ENCODE measurements around the gene CEP295NL. TPM values are rescaled to one million over a fixed set of nuclear protein-coding genes. Genes with fewer than 3 reads are reported as not detected.
"Not testable (repeated sequence)": the region's sequence is repeated elsewhere in the genome, so short reads cannot be mapped to it uniquely, and the experiment has no call there.

The CEP295NL gene
- total RNA-seq, 1 donor from 2014 or later = 1.6 TPM

DNA sequence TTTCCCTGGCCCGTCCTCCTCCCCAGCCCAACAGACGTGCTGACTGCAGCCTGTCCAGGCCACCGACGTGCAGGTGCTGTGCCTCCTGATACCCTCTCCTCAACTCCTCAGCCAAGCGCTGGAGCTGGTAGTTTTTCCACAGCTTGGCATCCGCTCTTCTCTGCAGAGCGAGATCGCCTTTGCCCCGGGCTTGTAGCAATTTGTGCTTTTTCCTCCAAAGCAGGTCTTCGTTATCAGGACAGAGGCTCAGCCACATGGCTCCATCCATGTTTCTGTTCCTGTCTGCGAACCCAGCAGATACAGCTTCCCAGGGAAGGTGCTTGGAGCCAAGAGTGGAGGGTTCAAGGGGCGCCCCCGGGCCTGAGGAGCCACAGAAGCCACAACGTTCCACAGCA is 10.9 kb downstream of the CEP295NL start:
- Histone ChIP-seq H3K9ac (ENCODE audit: low read depth in 1 of 3, low read length in 3 of 3) (no peak overlapping the region), H3K4me3 (ENCODE audit: low read length in 3 of 3) (no peak overlapping the region), H3K9me3 (ENCODE audit: control insufficient read depth in 3 of 3, low read length in 3 of 3) (no peaks in the 10 kb centered on the region), H3K4me1 (ENCODE audit: control insufficient read depth in 3 of 3, insufficient read depth in 3 of 3, low read length in 3 of 3) (peaks cover 60 to 68% (median 68%) of the 10 kb centered on the region in 3 donors), H3K27me3 (ENCODE audit: control insufficient read depth in 3 of 3, insufficient read depth in 3 of 3, low read length in 3 of 3) (no peaks in the 10 kb centered on the region), H3K27ac (ENCODE audit: low read depth, low read length) (no peak overlapping the region), H3K36me3 (ENCODE audit: control insufficient read depth in 3 of 3, insufficient read depth in 3 of 3, low read length in 3 of 3) (no peaks in the 10 kb centered on the region)

DNA sequence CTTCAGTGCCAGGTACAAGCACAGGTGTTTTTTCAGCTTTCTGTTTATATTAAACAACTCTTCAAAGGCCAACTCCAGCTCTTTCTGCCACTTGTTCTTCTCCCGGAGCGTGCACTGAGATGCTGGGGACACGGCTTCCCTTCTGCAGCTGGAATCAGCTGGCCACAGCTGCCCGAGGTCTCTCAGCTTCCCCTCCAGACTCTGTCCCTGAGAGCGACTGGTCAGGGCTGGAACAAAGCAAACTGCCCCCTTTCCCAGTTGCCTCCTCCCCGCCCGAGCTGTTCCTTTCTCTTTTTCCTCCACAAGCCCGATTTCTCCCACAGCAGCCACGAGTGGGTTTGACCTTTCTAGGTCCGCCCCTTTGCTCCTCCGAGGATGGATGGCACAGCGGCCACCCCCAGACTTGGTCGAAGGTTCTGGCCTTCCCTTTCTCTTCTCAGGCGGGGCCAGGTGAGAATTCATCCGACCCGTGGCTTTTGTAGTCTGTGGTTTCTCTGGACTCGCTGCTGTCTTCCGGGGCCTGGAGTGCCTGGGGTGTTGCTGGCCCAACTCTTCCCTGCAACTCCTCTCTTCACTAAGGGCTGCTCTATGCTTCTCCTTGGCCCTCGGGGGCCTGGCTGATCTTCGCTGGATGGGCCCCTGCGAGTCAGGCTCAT is 11.5 kb downstream of the CEP295NL start:
- no peaks in the 10 kb centered on the region for H3K9me3 ChIP-seq (ENCODE audit: control insufficient read depth in 3 of 3, low read length in 3 of 3)
- H3K4me1 ChIP-seq (ENCODE audit: control insufficient read depth in 3 of 3, insufficient read depth in 3 of 3, low read length in 3 of 3) = peaks cover 57 to 63% (median 63%) of the 10 kb centered on the region in 3 donors
- H3K9ac ChIP-seq (ENCODE audit: low read depth in 1 of 3, low read length in 3 of 3) = no peak overlapping the region
- no peaks in the 10 kb centered on the region for H3K27me3 ChIP-seq (ENCODE audit: control insufficient read depth in 3 of 3, insufficient read depth in 3 of 3, low read length in 3 of 3)
- H3K27ac ChIP-seq (ENCODE audit: low read depth, low read length) = peak overlapping the region; percentile 36
- no peak overlapping the region for H3K4me3 ChIP-seq (ENCODE audit: low read length in 3 of 3)
- no peaks in the 10 kb centered on the region for H3K36me3 ChIP-seq (ENCODE audit: control insufficient read depth in 3 of 3, insufficient read depth in 3 of 3, low read length in 3 of 3)

DNA sequence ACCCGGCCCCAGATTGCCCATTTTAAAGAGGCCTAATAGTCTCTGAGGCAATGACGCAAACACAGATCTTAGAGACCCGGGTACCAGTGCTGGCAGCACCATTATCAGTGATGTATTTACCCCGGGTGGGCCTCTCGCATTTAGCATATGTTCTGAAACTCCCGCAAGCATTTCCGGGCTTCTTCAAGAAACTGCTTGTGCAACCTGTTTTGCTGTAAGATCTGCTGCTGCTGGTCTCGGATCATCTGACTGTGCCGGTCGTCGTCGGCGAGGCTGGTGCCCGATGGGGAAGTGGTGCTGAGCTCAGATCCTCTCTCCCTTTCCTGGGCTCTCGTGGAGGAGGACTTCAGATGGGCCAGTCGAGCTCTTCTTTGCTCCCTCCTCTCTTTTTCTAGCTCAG is 12.5 kb downstream of the CEP295NL start:
- Histone ChIP-seq H3K4me3 (ENCODE audit: low read length in 3 of 3) (no peak overlapping the region), H3K27ac (ENCODE audit: low read depth, low read length) (peak overlapping the region; percentile 36), H3K27me3 (ENCODE audit: control insufficient read depth in 3 of 3, insufficient read depth in 3 of 3, low read length in 3 of 3) (no peaks in the 10 kb centered on the region), H3K9ac (ENCODE audit: low read depth in 1 of 3, low read length in 3 of 3) (no peak overlapping the region), H3K4me1 (ENCODE audit: control insufficient read depth in 3 of 3, insufficient read depth in 3 of 3, low read length in 3 of 3) (peaks cover 51 to 61% (median 61%) of the 10 kb centered on the region in 3 donors), H3K9me3 (ENCODE audit: control insufficient read depth in 3 of 3, low read length in 3 of 3) (no peaks in the 10 kb centered on the region), H3K36me3 (ENCODE audit: control insufficient read depth in 3 of 3, insufficient read depth in 3 of 3, low read length in 3 of 3) (no peaks in the 10 kb centered on the region)

DNA sequence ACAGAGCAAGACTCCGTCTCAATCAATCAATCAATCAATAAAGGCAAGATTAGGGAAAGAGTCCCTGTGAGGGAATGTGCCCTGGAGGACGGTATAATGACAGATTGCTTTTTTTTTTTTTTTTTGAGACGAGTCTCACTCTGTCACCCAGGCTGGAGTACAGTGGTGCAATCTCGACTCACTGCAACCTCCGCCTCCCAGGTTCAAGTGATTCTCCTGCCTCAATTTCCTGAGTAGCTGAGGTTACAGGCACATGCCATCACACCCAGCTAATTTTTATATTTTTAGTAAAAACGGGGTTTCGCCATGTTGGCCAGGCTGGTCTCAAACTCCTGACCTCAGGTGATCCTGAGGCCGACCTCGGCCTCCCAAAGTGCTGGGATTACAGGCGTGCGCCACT is 12.9 kb downstream of the CEP295NL start:
- H3K27me3 ChIP-seq (ENCODE audit: control insufficient read depth in 3 of 3, insufficient read depth in 3 of 3, low read length in 3 of 3); H3K9me3 ChIP-seq (ENCODE audit: control insufficient read depth in 3 of 3, low read length in 3 of 3); H3K9ac ChIP-seq (ENCODE audit: low read depth in 1 of 3, low read length in 3 of 3); H3K36me3 ChIP-seq (ENCODE audit: control insufficient read depth in 3 of 3, insufficient read depth in 3 of 3, low read length in 3 of 3); H3K4me3 ChIP-seq (ENCODE audit: low read length in 3 of 3): not testable (repeated sequence)
- Histone ChIP-seq H3K4me1 (ENCODE audit: control insufficient read depth in 3 of 3, insufficient read depth in 3 of 3, low read length in 3 of 3) (peaks cover 51 to 62% (median 61%) of the 10 kb centered on the region in 3 donors), H3K27ac (ENCODE audit: low read depth, low read length) (peak overlapping the region; percentile 71)

DNA sequence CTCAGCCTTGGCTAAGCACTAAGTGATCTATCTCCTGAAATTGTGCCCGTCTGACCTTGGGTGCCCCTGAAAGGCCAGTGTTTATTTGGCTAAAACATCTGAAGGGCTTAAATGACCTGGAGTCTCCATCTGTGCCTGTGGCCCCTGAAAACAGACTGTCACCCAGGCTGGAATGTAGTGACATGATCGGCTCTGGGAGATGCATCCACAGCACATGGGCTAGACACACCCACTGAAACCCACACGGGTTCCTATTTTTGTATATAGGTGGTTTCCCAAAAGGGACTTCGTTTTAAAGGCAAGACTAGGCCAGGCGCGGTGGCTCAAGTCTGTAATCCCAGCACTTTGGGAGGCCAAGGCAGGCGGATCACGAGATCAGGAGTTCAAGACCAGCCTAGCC is 13.5 kb downstream of the CEP295NL start:
- Histone ChIP-seq H3K27ac (ENCODE audit: low read depth, low read length) (peak overlapping the region; percentile 71), H3K9me3 (ENCODE audit: control insufficient read depth in 3 of 3, low read length in 3 of 3) (no peaks in the 10 kb centered on the region), H3K4me3 (ENCODE audit: low read length in 3 of 3) (no peak overlapping the region), H3K27me3 (ENCODE audit: control insufficient read depth in 3 of 3, insufficient read depth in 3 of 3, low read length in 3 of 3) (no peaks in the 10 kb centered on the region), H3K9ac (ENCODE audit: low read depth in 1 of 3, low read length in 3 of 3) (peak overlapping the region in 1 of 3 donors; percentile 33), H3K4me1 (ENCODE audit: control insufficient read depth in 3 of 3, insufficient read depth in 3 of 3, low read length in 3 of 3) (peaks cover 56 to 67% (median 63%) of the 10 kb centered on the region in 3 donors), H3K36me3 (ENCODE audit: control insufficient read depth in 3 of 3, insufficient read depth in 3 of 3, low read length in 3 of 3) (no peaks in the 10 kb centered on the region)

DNA sequence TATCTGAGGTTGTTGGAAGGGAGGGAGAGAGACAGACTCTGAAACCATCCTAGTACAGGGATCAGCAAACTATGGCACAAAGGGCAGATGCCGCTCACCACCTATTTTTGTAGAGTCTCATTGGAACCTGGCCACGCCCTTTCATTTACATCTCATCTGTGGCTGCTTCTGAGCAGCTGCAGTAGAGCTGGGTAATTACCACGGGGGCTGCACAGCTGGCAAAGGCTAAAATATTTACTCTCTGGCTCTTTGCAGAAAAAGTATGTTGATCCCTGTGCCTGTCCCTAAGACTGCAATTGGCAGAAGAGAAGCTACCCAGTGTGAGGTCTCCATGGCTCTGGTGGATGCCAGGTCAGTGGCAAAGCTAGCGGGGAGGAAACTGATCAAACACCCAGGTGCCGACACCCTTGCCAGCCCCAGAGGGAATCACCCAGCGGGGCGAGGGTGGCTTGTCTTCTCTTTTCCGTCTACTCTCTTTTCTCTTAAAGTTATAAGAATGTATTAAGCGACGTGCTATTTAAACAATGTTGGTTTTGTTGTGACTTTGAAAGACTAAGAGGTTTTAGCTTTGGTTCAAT is 14.0 kb downstream of the CEP295NL start:
- Histone ChIP-seq H3K4me3 (ENCODE audit: low read length in 3 of 3) (no peak overlapping the region), H3K4me1 (ENCODE audit: control insufficient read depth in 3 of 3, insufficient read depth in 3 of 3, low read length in 3 of 3) (peaks cover 57 to 72% (median 67%) of the 10 kb centered on the region in 3 donors), H3K9ac (ENCODE audit: low read depth in 1 of 3, low read length in 3 of 3) (peak overlapping the region in 1 of 3 donors; percentile 33), H3K27ac (ENCODE audit: low read depth, low read length) (peak overlapping the region; percentile 71), H3K36me3 (ENCODE audit: control insufficient read depth in 3 of 3, insufficient read depth in 3 of 3, low read length in 3 of 3) (no peaks in the 10 kb centered on the region), H3K27me3 (ENCODE audit: control insufficient read depth in 3 of 3, insufficient read depth in 3 of 3, low read length in 3 of 3) (peaks cover 0 to 4% (median 0%) of the 10 kb centered on the region in 3 donors), H3K9me3 (ENCODE audit: control insufficient read depth in 3 of 3, low read length in 3 of 3) (no peaks in the 10 kb centered on the region)

DNA sequence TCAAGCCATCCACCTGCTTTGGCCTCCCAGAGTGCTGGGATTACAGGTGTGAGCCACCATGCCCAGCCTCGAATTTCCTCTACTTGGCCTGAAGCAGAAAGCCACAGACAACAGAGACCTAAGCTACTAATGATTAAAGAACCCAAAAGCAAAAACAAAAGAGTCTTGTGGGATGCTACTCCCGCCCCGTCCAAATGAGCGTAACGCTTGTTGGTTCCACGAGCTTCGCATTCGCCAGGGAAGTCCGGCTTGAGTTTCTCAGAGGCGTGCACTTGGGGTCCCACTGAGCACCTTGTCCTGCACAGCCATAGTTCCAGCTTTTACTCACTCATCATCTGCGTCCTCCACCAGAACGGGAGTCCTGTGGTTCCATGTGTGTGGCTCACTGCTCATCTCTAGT is 16.0 kb downstream of the CEP295NL start:
- Histone ChIP-seq H3K36me3 (ENCODE audit: control insufficient read depth in 3 of 3, insufficient read depth in 3 of 3, low read length in 3 of 3) (no peaks in the 10 kb centered on the region), H3K9ac (ENCODE audit: low read depth in 1 of 3, low read length in 3 of 3) (no peak overlapping the region), H3K9me3 (ENCODE audit: control insufficient read depth in 3 of 3, low read length in 3 of 3) (no peaks in the 10 kb centered on the region), H3K4me1 (ENCODE audit: control insufficient read depth in 3 of 3, insufficient read depth in 3 of 3, low read length in 3 of 3) (peaks cover 58 to 71% (median 66%) of the 10 kb centered on the region in 3 donors), H3K27ac (ENCODE audit: low read depth, low read length) (no peak overlapping the region), H3K27me3 (ENCODE audit: control insufficient read depth in 3 of 3, insufficient read depth in 3 of 3, low read length in 3 of 3) (peaks cover 0 to 16% (median 0%) of the 10 kb centered on the region in 3 donors), H3K4me3 (ENCODE audit: low read length in 3 of 3) (no peak overlapping the region)

DNA sequence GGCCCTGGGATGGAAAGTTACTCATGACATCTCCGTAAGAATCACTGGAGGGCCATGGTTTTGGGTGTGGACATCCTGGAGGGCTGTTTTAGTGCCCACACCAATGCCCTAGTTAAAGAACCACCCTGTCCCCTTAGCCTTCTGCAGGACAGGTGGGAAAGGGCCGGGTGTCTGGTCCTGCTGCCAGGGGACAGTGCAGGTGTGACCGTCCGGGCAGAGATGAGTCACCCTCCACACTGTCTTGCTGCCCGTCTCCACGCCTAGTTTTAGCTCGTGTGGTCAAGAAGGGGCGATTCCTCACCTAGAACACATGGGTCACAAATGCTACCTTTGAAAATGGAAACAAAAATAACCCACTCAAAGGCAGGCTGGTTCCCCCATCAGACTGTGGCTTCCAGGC is 17.0 kb downstream of the CEP295NL start:
- no peak overlapping the region for H3K9ac ChIP-seq (ENCODE audit: low read depth in 1 of 3, low read length in 3 of 3)
- no peak overlapping the region for H3K27ac ChIP-seq (ENCODE audit: low read depth, low read length)
- H3K4me1 ChIP-seq (ENCODE audit: control insufficient read depth in 3 of 3, insufficient read depth in 3 of 3, low read length in 3 of 3) = peaks cover 56 to 67% (median 65%) of the 10 kb centered on the region in 3 donors

DNA sequence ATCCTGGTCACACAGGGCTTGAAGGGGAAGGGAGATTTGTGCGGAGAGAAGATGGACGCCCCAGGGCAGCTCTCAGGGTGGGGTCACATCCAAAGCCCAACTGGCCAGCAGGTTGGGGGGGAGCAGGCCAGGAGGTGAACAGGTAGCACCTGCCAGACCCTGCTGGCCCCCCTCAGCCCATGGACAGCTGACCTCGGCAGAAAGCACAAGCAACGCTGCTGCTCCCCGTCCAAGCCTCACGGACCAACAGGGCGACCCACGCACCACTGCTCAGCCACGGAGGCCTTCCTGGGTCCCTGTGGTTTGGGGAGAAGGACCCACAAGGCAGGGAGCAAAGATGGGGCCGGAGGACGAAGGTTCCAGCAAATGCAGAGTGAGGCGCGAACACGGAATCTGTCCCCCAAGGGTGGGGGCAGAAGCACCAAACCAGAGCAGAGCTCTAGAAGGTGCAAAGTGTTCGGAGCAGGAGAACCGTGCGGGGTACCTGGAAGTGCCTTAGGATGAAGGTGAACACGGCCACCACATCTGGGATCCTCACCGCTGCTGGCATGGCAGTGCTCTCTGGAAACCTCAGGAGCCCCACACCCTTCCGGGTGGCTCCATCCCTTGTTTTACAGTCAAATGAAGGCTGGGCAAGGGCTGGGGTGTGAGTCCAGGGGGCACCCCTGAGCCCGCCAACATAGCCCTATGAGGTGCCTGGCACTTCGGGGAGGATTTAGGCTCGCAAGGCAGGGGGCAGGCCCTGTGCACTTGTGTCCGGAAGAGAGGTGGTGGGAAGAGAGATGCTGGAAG is 17.9 kb downstream of the CEP295NL start:
- H3K9ac ChIP-seq (ENCODE audit: low read depth in 1 of 3, low read length in 3 of 3) = peak overlapping the region in 1 of 3 donors; percentile 25
- H3K27ac ChIP-seq (ENCODE audit: low read depth, low read length) = peak overlapping the region; percentile 82
- no peaks in the 10 kb centered on the region for H3K36me3 ChIP-seq (ENCODE audit: control insufficient read depth in 3 of 3, insufficient read depth in 3 of 3, low read length in 3 of 3)
- peaks cover 64 to 70% (median 69%) of the 10 kb centered on the region in 3 donors for H3K4me1 ChIP-seq (ENCODE audit: control insufficient read depth in 3 of 3, insufficient read depth in 3 of 3, low read length in 3 of 3)
- H3K9me3 ChIP-seq (ENCODE audit: control insufficient read depth in 3 of 3, low read length in 3 of 3) = no peaks in the 10 kb centered on the region
- peaks cover 0 to 20% (median 1%) of the 10 kb centered on the region in 3 donors for H3K27me3 ChIP-seq (ENCODE audit: control insufficient read depth in 3 of 3, insufficient read depth in 3 of 3, low read length in 3 of 3)
- H3K4me3 ChIP-seq (ENCODE audit: low read length in 3 of 3) = peak overlapping the region in 2 of 3 donors; percentile 18 to 35

More for the DNA sequence above, 17.0 kb downstream of the CEP295NL start:
- H3K9me3 ChIP-seq (ENCODE audit: control insufficient read depth in 3 of 3, low read length in 3 of 3) = no peaks in the 10 kb centered on the region
- peaks cover 0 to 16% (median 0%) of the 10 kb centered on the region in 3 donors for H3K27me3 ChIP-seq (ENCODE audit: control insufficient read depth in 3 of 3, insufficient read depth in 3 of 3, low read length in 3 of 3)
- no peaks in the 10 kb centered on the region for H3K36me3 ChIP-seq (ENCODE audit: control insufficient read depth in 3 of 3, insufficient read depth in 3 of 3, low read length in 3 of 3)
- no peak overlapping the region for H3K4me3 ChIP-seq (ENCODE audit: low read length in 3 of 3)
